Measurements from ENCODE around the gene ARHGAP21. TPM values are rescaled to one million over a fixed set of nuclear protein-coding genes. Genes with fewer than 3 reads are reported as not detected.

ARHGAP21 gene
- total and polyA plus RNA-seq, 9 of the 15 experiments (the other 6 are each of a cell fraction or from before 2014, with no cell fraction given) = 13.6 to 145 (median 60.8) TPM

DNA sequence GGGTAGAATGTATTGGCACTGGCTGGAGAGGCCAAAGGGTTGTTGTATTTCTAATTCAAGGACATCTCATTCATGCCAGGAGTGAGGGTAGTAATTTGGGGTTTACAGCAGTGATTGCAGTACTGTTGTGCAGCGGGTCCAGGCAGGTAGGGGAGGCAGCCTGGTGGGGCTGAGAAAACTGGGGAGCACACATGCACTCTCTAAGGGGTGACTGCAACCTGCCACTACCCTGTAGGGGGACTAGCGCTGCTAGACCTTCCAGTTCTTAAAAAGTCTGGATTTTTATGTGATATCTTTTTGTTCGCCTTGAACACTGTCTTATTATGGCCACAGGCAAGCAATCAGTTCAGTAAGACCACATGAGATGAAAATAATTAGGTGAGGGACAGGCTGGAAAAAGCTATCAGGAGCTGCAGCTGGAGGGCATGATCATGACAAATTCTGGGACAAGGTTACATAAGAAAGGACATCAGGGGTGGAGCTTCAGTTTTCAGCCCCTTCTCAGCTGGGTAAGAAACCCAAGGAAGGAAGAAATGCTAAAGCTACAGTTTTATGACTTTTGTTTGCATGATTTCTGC is 149.0 kb downstream of the ARHGAP21 start (continued):
- TF ChIP-seq BCOR (IDR thresholded peaks at IDR 0.05) (no peak), ZNF384 (IDR thresholded peaks at IDR 0.05; ENCODE audit: low read depth, low read length) (no peak), ZBED1 (IDR thresholded peaks at IDR 0.05) (no peak), TEAD4 (IDR thresholded peaks at IDR 0.05; ENCODE audit: low read length) (peak; percentile 45; the same call in 1 of the 2 replicates), TEAD4 (CRISPR knock-in tag; IDR thresholded peaks at IDR 0.05; ENCODE audit: borderline replicate concordance) (no peak), RNF2 (IDR thresholded peaks at IDR 0.05) (no peak), C11orf30 (IDR thresholded peaks at IDR 0.05; ENCODE audit: low read depth) (no peak), ELF2 (CRISPR knock-in tag; IDR thresholded peaks at IDR 0.05) (no peak), MTA3 (IDR thresholded peaks at IDR 0.05; ENCODE audit: borderline replicate concordance) (no peak), ZNF699 (CRISPR knock-in tag; IDR thresholded peaks at IDR 0.05; ENCODE audit: insufficient replicate concordance) (no peak), TRIM28 (IDR thresholded peaks at IDR 0.05) (no peak), DDX20 (tag; IDR thresholded peaks at IDR 0.05; ENCODE audit: low read depth) (no peak), BDP1 (IDR thresholded peaks at IDR 0.05; ENCODE audit: insufficient read depth, insufficient read length) (no peak), POLR2B (IDR thresholded peaks at IDR 0.05; ENCODE audit: low read depth, partially characterized antibody) (no peak), SAFB (IDR thresholded peaks at IDR 0.05; ENCODE audit: borderline replicate concordance, low read depth, low read length) (no peak), MEF2A (IDR thresholded peaks at IDR 0.05; ENCODE audit: control insufficient read depth, low read depth, low read length) (no peak), ATF7 (IDR thresholded peaks at IDR 0.05) (0 out of 2 replicates have a peak, but pooled peaks have one; percentile 16), BHLHE40 (IDR thresholded peaks at IDR 0.05; ENCODE audit: low read length) (no peak), ZNF586 (CRISPR knock-in tag; conservative IDR thresholded peaks at IDR 0.05) (no peak), CHCHD3 (CRISPR knock-in tag; IDR thresholded peaks at IDR 0.05) (no peak), ETV1 (tag; conservative IDR thresholded peaks at IDR 0.05; ENCODE audit: low read depth) (no peak), ZNF347 (CRISPR knock-in tag; IDR thresholded peaks at IDR 0.05; ENCODE audit: low read depth) (no peak), POLR2AphosphoS5 (IDR thresholded peaks at IDR 0.05; ENCODE audit: control insufficient read depth, insufficient read depth, low read depth, low read length) (0 out of 2 replicates have a peak, but pooled peaks have one; percentile 15), PRPF4 (IDR thresholded peaks at IDR 0.05; ENCODE audit: insufficient read depth, low read depth, low read length, poor library complexity, severe bottlenecking) (no peak)
- TF ChIP-seq, protein P1, sequence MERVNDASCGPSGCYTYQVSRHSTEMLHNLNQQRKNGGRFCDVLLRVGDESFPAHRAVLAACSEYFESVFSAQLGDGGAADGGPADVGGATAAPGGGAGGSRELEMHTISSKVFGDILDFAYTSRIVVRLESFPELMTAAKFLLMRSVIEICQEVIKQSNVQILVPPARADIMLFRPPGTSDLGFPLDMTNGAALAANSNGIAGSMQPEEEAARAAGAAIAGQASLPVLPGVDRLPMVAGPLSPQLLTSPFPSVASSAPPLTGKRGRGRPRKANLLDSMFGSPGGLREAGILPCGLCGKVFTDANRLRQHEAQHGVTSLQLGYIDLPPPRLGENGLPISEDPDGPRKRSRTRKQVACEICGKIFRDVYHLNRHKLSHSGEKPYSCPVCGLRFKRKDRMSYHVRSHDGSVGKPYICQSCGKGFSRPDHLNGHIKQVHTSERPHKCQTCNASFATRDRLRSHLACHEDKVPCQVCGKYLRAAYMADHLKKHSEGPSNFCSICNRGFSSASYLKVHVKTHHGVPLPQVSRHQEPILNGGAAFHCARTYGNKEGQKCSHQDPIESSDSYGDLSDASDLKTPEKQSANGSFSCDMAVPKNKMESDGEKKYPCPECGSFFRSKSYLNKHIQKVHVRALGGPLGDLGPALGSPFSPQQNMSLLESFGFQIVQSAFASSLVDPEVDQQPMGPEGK (CRISPR knock-in tag; IDR thresholded peaks at IDR 0.05; ENCODE audit: borderline replicate concordance) = no peak
- TF ChIP-seq, protein P2, sequence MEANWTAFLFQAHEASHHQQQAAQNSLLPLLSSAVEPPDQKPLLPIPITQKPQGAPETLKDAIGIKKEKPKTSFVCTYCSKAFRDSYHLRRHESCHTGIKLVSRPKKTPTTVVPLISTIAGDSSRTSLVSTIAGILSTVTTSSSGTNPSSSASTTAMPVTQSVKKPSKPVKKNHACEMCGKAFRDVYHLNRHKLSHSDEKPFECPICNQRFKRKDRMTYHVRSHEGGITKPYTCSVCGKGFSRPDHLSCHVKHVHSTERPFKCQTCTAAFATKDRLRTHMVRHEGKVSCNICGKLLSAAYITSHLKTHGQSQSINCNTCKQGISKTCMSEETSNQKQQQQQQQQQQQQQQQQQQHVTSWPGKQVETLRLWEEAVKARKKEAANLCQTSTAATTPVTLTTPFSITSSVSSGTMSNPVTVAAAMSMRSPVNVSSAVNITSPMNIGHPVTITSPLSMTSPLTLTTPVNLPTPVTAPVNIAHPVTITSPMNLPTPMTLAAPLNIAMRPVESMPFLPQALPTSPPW (CRISPR knock-in tag; IDR thresholded peaks at IDR 0.05) = no peak
- TF ChIP-seq, protein P3, sequence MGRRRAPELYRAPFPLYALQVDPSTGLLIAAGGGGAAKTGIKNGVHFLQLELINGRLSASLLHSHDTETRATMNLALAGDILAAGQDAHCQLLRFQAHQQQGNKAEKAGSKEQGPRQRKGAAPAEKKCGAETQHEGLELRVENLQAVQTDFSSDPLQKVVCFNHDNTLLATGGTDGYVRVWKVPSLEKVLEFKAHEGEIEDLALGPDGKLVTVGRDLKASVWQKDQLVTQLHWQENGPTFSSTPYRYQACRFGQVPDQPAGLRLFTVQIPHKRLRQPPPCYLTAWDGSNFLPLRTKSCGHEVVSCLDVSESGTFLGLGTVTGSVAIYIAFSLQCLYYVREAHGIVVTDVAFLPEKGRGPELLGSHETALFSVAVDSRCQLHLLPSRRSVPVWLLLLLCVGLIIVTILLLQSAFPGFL (CRISPR knock-in tag; IDR thresholded peaks at IDR 0.05) = no peak
